GM18519 (cell line): ENCODE results near the gene SLC16A6.
"Not testable (repeated sequence)": the region's sequence is repeated elsewhere in the genome, so short reads cannot be mapped to it uniquely, and the experiment has no call there.

Source experiments
- ATAC-seq: cut with Tn5 transposase; IDR thresholded peaks from one replicate; pipeline ENCODE4 v1.9.1; 2021; ENCODE audit warnings: mild to moderate bottlenecking, moderate library complexity; ENCODE audit not compliant: unreplicated experiment, low FRiP score

The SLC16A6 gene

DNA sequence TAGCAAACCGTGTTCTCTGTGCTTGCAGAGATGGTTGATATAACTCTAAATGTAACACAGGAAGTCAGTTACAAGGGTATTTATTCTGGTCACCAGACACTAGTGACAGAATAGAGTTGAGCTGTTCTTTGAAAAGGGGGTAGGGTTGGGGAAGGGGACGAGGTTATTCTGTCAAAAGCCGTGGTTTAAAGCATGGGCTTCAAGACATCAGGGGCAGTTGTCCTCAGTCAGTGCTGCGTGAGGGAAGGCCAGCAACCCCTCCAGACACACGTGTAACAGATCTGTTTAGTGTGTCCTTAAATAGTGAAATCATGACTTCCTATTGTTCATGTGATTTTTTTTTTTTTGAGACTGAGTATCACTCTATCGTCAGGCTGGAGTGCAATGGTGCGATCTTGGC, 37.5 kb downstream of the SLC16A6 start:
- not testable (repeated sequence) for ATAC-seq

GRCh38 chr17:68249354-68249765, 41.6 kb downstream of the SLC16A6 start:
- ATAC-seq = no peak

DNA sequence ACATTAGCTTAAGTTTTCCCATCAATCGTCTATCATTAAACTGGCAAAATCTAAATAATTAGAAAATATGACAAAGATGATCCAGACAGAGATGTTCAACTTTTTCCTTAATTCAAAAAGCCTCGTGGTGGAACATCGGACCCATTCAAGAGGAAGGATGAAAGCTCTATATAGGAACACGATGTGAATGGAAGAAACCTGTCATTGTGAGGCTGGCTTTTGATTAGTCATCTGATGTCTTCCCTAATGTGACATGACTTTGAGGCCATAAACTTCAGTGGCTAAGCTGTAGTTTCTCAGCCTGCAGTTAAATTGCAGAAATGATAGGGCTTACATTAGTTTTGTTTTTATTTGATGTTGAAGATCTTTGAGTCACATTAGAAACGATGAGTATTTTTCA, 42.0 kb downstream of the SLC16A6 start:
- no peak for ATAC-seq

DNA sequence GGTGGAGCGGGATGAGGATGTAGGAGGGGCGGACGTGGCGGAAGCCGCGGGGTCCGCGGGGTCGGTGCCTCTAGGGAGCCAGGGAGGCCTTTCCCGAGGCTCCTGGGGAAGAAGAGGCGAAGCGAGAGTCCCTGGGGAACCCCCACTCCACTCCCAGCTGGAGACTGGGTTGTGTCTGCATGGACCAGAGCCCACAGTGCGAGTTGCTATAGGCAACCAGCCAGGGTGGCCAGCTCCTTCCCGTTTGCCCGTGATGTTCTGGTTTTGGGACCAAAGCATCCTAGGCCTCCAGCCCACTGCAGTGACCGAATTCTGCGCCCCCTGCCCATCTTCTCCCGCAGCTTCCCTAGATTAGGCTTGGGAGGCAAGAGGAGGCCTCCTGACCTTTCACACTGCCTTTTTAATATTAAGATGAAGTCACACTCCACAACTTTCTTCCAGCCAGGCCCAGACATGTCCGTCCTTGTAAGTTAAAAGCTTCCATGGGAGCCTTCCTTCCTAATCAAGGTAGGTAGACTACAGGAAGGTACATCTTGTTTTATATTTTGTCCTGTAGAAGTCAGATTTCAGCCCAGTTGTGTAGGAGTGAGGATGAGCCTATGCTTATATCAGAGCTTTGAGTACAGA, 42.6 kb downstream of the SLC16A6 start:
- ATAC-seq = peak; percentile 4

GRCh38 chr17:68247445-68248198, 43.3 kb downstream of the SLC16A6 start, which contains the start of gene AMZ2:
TSS of gene AMZ2 (plus strand) at chr17:68248043. CDS start at chr17:68250188, 2,145 bp downstream.
- ATAC-seq = peak; percentile 70

GRCh38 chr17:68246271-68247028, 44.5 kb downstream of the SLC16A6 start:
- no peak for ATAC-seq

DNA sequence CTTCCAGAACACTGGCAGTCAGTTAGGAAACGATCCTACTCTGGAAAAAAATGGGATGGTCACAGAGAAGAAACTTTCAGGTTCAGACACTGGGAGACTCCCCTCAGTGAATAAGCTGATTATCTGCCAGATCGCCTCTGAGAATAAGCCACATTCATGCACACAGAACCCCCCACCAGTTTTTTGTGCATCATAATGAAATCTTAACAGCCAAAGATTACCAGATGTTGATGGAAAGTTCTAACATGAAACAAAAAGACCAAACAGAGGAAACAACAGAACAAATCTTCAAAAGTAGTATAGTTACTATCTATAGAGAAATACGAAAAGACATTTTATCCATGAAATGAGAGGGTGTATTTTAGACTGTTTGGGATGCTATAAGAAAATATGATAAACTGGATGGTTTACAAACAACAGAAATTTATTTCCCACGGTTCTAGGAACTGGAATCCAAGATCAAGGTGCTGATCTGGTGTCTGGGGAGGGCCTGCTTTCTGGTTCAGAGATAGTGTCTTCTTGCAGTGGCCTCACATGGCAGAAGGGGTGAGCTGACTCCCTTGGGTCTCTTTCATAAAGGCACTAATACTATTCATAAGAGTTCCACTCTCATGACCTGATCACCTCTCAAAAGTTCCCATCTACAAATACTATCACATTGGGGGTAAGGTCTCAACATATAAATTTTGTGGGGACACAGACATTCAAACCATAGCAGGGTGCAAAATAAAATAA, 51.1 kb downstream of the SLC16A6 start:
- no peak for ATAC-seq

DNA sequence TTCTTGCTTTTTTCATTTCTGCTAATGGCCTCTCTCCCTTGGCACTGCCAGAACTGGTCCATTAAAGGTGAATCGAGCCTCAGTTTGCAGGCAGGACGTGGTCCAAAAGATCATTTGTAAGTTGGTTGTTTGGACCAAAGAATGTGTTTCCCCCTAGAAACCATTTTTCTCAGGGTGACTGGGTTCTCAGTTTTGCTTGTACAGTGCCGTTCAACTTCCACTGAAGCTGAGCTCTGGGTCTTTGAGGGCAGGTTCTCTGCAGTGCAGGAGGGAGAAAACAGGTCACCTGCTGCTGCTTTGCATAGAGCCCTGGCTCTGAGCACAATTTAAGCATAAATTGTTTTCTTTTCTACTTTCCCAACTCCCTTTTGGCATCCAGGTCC, 52.1 kb downstream of the SLC16A6 start:
- no peak for ATAC-seq

- ATAC-seq = no peak
Measured at GRCh38 chr17:68238164-68238870, 52.6 kb downstream of the SLC16A6 start.

DNA sequence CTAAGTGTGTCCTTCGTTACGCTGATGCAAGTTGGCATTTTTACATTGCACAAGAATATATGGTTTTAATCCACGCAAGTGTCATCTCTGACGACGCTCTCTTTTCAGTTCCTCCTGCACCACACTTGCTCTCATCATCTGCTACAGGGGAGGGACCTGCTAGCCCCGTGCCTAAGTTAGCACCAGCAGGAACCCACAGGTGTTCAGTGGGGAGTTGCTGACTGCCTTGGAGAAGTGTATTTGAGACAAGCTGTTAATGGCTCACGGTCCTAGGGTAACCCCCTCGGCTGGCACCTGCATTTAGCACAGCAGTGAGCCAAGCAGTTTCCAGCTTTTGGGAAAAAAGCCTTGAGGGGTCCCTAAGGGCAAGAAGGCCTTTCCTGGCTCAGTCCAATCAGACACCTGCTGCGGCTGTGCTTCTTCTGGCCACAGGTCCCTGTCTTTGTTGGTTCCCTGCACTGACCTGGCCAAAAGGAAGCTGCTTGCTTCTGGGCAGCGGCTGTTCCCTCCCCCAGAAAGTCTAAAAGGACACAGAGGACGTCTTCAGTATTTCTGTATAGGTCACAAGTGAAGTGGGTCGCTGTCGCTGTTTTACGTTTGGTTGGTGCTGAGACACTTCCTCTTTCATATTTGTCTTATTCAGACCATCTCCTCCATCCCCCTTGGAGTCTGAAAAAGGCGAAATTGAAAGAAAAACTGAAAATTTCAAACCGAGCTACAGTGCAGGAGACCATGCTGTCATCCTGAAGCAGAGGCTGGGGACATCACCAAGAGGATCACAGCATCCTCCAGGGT, 53.4 kb downstream of the SLC16A6 start:
- ATAC-seq = peak; percentile 81

GRCh38 chr17:68235336-68235791, 55.6 kb downstream of the SLC16A6 start:
- ATAC-seq = not testable (repeated sequence)

DNA sequence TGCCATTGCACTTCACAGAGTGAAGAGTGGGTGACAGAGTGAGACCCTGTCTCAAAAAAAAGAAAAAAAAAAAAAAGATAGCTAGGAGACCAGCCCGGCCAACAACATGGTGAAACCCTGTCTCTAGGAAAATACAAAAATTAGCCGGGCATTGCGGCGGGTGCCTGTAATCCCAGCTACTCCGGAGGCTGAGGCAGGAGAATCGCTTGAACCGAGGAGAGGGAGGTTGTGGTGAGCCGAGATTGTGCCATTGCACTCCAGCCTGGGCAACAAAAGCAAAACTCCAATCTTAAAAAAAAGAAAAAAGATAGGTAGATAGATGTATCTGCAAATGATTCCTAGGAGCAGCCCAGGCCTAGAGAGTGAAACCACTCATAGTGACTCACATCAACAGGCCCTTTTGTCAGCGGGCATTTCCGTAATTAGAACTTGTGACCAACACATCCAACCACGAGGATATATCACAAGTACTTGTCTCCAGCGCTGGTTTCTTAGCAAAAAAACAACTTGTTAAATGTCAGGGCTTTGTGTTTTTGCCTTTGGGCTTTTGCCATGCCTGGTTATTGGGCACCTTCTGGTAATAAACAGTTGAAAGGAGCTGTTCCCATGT, 56.1 kb downstream of the SLC16A6 start:
- ATAC-seq = not testable (repeated sequence)

DNA sequence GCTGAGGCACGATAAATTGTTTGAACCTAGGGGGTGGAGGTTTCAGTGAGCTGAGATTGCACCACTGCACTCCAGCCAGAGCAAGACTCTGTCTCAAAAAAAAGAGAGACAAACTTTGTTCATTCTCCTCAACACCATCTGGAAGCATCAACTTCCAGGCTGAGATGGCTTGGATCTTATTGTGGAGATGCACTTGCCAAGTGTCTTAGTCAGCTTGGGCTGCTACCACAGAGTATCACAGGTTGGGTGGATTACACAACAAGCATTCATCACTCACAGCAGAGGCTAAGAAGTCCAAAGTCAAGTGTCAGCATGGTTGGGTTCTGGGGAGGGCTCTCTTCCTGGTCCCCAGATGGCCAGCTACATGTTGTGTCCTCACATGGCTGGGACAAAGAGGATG, 58.2 kb downstream of the SLC16A6 start:
- ATAC-seq = not testable (repeated sequence)

DNA sequence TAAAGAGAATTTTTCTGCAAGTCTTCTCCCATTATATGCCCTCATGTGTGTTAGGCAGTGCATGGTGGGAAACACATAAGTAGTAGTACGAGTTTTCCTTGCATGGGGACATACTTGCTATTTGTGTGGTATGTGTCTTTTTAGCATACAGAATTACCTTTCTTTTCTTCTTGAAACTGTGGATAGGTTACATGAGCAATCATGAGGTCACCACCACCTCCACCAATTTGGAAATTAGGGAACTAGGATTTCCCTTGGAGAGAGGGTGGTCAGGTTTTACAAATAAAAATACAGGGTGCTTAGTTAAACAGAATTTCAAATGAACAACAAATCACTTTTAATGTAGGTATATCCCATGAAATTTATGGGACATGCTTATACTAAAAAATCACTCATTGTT, 59.4 kb downstream of the SLC16A6 start:
- no peak for ATAC-seq

DNA sequence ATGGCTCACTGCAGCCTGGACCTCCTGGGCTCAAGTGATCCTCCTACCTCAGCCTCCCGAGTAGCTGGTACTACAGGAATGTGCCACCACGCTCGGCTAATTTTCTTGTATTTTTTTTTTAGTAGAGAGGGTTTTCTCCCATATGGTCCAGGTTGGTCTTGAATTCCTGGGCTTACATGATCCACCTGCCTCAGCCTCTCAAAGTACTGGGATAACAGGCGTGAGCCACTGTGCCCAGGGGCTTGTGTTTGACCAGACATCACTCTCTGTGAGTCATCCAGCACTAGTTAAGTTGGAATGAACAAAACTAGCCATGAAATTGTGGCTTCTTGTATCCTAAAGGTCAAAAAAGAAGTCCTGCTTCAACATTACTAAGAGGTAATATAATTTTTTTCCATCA, 59.8 kb downstream of the SLC16A6 start:
- not testable (repeated sequence) for ATAC-seq

DNA sequence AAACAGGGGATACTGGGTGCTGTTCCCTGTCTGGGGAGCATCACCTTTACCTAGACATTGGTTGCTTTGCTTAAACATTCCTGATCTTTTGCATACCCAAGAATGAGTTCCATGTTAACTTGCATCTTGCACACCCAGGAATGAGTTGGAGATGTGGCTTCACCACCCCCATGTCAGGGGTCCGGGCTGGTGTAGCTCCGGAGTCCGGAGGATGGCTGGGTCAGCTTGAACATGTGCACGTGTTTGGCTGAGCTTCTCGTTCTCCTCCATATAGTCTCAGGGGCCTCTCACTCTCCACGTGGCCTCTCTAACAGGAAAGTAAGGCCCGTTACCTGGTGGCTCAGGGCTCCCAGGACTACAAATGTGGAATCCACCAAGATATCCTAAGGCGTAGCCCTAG, 61.3 kb downstream of the SLC16A6 start:
- ATAC-seq = no peak

GRCh38 chr17:68228817-68229570, 61.9 kb downstream of the SLC16A6 start:
- ATAC-seq = no peak
